WI38 (cell line): Measurements from ENCODE around the gene CHL1.

Source experiments
- H3K4me3 ChIP-seq: 2 replicates; pipeline ENCODE4 v1.5.1; 2011; ENCODE audit warnings: low read depth, mild to moderate bottlenecking, control low read depth, low read length
- CTCF ChIP-seq: IDR thresholded peaks from 2 replicates; pipeline ENCODE4 v1.5.1; 2012; ENCODE audit warnings: low read depth, mild to moderate bottlenecking, control low read depth, low read length

The CHL1 gene

GRCh38 chr3:339351-339750, 142.8 kb downstream of the CHL1 start:
- no peak for TF ChIP-seq CTCF
- no peak overlapping the region for H3K4me3 ChIP-seq

GRCh38 chr3:341998-342397, 145.4 kb downstream of the CHL1 start:
- TF ChIP-seq CTCF: no peak
- H3K4me3 ChIP-seq: no peak overlapping the region

- no peak overlapping the region for H3K4me3 ChIP-seq
- TF ChIP-seq CTCF: no peak
Measured at GRCh38 chr3:346186-346585, 149.6 kb downstream of the CHL1 start.

GRCh38 chr3:347581-347980, 151.0 kb downstream of the CHL1 start:
- no peak for TF ChIP-seq CTCF
- no peak overlapping the region for H3K4me3 ChIP-seq

GRCh38 chr3:350871-351371, 154.4 kb downstream of the CHL1 start:
- no peak for TF ChIP-seq CTCF
- no peak overlapping the region for H3K4me3 ChIP-seq

GRCh38 chr3:352599-352998, 156.0 kb downstream of the CHL1 start:
- no peak for TF ChIP-seq CTCF
- H3K4me3 ChIP-seq: no peak overlapping the region

GRCh38 chr3:353191-353739, 156.7 kb downstream of the CHL1 start:
- no peak for TF ChIP-seq CTCF
- no peak overlapping the region for H3K4me3 ChIP-seq
